HG02840 (cell line): ENCODE data around the gene FERD3L.

Experiments
- ATAC-seq: cut with Tn5 transposase; IDR thresholded peaks from one replicate; pipeline ENCODE4 v1.9.1; 2021; ENCODE audit warnings: mild to moderate bottlenecking, moderate library complexity, moderate number of reproducible peaks; ENCODE audit not compliant: unreplicated experiment, low FRiP score

The FERD3L gene

DNA sequence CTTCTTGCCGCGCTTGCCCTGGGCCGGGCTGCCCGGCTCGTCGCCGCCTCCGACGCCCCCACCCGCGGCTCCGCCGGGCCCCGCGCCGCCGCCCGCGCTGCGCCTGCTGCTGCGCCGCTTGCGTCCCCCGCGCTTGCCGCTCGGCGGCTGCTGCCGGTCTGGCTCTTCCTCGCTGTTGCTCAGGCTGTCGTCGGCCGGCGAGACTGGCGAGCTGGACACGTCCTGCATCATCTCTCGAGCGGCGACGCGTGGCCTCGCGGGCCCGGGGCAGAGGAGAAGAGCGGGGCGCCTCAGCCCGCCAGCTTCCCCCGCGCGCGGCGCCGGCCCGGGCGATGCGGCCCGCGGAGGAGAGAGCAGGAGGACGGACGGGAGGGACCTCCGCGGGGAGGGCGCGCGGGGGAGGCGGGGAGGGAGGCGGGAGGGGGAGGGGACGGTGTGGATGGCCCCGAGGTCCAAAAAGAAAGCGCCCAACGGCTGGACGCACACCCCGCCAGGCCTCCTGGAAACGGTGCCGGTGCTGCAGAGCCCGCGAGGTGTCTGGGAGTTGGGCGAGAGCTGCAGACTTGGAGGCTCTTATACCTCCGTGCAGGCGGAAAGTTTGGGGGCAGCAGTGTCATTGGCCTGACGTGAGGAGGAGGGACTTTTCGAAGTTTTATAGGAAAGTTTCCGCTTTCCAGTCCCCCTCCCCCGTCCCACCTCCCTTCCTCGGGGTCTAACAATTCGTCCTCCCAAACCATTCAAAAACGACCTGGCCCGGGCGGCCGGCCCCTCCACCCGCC is 27.9 kb downstream of the FERD3L start, which contains the start of gene TWIST1:
Gene TWIST1 (minus strand): TSS at position 546 of the 779 bp plus-strand sequence. CDS start 315 bp downstream, at position 231.
- ATAC-seq, result no peak

DNA sequence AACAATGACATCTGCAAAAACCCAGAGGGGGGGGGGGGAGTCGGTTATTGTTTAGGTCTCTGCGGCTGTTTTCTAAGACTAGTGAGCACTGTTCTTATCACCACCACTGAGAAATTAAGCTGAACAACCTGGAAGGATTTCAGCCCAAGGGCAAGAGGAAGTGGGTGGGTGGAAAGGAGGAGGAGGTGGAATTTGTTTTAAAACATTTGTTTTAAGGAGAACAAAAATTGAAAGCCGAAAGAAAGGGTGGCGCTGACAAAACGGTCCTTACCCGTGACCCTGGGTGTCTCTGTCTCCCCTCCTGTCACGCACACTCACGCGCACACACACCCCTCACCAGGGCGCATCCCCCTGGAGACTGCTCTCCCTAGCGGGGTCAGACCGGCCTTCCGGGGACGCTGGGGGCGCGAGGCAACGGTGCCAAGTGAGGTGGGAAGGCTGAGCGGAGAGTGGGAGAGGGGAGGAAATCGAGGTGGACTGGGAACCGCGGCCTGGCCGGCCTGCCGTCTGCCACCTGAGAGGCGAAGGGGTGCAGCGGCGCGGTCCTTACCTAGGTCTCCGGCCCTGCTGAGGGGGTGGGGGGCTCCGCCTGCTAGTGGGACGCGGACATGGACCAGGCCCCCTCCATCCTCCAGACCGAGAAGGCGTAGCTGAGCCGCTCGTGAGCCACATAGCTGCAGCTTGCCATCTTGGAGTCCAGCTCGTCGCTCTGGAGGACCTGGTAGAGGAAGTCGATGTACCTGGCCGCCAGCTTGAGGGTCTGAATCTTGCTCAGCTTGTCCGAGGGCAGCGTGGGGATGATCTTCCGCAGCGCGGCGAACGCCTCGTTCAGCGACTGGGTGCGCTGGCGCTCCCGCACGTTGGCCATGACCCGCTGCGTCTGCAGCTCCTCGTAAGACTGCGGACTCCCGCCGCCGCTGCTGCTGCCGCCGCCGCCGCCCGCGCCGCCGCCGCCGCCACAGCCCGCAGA is 28.8 kb downstream of the FERD3L start:
- ATAC-seq, result no peak

DNA sequence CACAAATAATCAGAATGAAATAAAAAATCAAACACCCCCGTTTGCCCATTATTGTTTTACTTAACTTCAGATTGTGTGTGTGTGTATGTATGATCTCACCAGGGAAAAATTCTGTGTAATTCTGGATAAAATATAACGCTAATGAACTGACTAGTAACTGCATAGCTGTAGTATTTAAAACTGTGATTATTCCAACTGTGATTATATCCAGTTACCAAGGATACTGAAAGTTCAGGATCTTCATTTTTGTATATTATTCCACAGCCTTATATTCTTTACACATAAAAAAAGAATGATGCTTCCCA is 30.7 kb downstream of the FERD3L start:
- no peak for ATAC-seq

DNA sequence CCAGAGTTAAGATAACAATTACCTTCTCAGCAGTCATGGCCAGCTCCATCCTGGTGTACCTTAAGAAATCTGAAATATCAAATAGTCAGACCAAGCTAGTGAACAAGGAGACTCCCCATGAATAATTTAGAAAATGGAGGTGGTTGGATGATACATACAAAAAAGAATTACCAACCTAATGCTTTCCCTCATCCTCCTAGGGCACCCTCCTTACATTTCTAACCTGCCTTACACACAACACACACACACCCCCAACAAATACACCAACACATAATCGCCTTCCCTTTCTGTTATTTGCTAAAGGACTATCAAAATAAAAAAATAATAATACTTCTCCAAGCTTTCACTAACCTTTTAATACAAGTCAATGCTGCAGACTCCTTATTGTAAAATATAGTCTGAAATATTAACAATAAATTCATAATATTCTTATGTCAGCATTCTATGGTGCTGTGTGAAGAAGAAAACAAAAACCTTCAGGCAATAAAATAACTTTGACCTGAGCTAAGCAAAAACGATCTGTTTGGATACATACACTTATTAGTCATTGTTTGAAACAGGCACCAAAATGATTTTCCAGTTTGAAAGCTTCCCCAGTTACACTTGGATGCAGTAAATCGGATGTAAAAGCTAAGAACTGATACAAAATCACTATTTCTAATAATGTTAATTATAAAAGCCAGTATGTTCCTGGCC is 31.2 kb downstream of the FERD3L start:
- no peak for ATAC-seq

DNA sequence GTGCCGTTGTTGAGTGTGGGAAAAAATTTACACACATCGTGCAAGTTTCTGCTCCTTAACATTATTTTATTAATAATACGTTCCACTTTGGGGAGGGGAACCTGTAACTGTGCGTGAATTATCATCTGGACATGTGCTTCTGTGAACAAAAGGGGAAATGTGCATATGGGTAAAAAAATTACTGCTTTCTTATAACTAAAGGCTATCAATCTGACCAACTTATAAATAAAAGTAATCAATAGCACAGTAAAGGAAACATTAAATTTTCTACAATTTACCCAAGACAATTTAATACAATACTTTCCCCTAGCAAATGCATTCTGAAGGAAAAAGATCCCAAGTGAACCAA is 32.2 kb downstream of the FERD3L start:
- ATAC-seq, result no peak

DNA sequence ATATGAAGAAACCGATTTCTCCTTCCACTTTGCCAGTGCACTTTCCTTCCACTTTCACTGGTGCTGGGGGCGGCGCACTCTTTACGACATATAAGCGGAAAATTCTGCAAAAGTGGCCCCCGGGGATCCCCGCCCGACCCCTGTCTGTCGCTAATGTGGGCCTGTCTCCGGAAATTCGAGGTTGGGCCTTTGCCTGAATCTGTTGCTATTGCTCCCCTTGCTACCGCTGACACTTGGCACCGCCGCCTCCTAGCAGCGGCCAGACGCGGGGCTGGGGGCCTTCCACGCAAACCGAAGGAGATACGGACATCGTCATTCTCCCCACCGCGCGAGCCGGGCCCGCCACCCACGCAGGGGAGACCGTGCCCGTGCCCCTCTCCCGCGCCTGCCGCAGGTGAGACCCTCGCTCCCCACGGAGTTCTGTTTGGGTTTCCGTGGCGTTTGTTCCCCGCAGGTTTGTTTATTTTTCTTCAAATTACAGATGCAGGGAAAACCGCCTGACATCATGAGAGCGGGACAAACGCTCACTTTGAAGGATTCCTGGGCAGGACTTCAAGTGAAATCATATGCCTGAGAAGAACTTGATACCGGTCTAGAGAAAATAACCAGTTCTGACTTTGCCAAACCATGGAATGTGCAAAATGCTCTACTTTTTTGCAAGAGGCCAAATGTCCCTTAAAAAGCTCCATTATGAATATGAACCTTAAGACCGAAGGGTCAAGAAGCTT is 32.8 kb downstream of the FERD3L start:
- ATAC-seq, result no peak

DNA sequence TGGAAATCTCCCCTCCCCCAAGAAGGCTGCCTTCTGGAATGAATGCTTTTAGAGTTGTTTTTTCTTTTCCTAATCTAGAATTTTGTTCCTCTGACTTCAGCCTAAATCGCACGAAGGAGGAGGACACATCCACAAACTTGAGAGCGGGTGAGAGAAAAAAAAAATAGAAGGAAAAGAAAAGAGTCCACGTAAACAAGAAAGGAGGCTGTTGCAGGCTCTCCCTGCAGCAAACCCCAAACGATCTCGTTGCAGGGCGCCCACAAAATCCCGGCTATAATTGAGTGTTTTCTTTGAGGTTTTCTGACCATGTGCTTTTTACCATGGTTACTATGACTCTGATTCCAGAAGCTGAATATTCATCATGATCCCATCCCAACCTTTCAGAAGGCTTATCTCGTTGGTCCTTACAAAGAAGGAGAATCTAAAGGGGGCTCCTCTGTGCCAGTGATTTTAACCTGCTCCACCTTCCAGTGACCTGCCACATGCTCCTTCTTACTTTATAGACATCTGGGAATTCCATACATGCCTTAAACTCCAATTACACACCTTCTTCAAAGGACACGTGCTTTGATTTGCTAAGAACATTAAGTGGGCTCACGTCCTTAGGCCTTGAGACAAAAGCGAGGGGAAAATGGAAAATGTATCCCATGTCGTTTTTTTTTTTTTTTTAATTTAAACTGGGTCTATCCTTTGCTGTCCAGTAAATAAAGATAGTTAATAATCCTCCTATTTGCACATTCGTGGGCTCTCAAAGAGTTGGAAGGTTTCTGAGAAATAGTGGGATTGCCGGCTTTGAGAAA is 33.5 kb downstream of the FERD3L start:
- no peak for ATAC-seq

DNA sequence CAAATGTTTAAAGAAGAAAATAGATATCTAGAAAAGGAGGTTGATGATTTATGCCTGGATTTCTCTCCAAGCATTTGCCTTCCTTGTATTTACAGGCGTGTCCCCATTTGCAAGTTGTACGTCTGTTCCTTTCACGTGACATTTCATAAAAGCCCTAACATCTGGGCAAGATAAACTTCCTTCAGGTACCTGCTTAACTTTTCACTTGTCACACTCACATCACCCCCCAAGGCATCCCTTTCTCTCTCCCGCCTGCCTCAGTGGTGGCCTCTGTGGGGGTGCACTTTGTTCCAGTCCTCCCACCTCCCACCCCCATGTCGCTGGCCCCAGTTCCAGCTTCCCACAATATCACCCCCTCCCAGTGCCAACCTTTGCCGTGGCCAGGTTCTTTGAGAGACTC is 34.4 kb downstream of the FERD3L start:
- ATAC-seq, result no peak

DNA sequence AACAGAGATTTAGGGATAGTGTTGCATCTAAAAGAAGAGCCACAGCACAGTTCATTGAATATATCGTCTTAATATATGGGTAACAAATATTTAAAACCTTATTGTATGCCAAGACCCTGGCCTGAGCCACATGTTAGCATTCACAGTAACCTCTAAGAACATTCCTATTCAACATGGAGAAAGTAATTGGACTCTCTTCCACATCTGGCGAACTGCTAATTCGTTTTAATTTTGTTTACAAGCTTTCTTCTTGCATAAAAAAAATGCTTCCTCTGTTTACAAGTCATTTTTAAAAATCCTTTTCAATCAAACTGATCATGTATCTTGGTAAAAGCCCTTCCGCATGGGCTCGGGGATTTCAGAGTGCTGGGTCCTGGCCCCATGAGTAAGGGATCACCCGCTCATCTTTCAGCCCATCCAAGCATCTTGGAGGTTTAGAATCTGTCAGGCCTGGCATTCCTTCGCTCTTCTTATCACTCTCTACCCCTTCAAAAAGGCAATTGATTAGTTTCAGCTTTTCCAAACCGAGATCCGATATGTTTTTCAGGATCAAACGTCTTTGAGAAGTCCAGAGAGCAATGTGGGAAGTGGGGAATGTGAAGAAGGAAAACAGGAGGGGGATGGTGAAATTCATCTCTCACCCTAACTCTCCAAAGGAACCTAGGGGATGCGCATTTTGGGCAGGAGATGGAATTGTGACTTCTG is 35.0 kb downstream of the FERD3L start:
- no peak for ATAC-seq

DNA sequence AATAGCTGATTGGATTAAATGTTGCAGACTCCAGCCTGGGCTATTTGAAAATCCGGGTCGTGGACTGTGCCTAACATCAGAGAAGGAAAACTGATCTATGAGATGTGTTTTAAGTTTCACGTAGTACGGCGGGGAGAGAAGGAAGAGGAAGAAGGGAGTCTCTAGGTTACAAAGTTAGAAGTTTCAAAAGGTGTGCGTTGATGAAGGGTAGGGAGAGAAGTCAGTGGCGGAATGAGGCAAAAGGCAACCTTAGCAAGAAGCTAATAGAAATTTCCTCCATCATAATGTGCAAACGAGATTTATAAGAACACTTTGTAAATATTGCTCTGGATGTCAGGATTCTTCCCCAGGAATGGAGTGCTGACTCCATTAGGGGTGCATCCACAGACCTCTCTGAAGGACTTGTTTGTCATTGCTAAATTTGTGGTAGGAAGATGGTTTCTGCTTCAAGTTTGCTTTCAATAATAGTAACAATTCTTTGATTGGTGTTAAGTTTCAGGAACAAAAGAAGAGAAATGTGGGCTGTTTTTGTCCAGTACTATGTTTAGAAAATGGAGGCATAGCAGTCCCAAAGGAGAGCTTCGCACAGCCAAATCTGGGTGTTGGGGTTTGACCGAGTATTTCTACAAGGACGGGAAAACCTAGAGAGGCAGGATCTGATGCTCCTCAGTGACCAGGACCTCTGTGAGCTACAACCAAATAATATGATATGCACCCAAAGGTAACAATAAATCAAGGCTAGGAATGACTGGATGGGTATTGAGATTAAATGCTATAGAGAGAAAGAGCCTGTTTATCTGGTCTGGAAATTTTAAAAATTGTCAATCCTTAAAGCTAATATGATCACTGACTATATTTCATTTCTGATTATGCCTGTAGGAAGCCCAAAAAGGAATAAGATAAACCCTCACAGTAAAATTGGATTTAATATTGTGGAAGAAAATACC is 35.9 kb downstream of the FERD3L start:
- ATAC-seq, result no peak

DNA sequence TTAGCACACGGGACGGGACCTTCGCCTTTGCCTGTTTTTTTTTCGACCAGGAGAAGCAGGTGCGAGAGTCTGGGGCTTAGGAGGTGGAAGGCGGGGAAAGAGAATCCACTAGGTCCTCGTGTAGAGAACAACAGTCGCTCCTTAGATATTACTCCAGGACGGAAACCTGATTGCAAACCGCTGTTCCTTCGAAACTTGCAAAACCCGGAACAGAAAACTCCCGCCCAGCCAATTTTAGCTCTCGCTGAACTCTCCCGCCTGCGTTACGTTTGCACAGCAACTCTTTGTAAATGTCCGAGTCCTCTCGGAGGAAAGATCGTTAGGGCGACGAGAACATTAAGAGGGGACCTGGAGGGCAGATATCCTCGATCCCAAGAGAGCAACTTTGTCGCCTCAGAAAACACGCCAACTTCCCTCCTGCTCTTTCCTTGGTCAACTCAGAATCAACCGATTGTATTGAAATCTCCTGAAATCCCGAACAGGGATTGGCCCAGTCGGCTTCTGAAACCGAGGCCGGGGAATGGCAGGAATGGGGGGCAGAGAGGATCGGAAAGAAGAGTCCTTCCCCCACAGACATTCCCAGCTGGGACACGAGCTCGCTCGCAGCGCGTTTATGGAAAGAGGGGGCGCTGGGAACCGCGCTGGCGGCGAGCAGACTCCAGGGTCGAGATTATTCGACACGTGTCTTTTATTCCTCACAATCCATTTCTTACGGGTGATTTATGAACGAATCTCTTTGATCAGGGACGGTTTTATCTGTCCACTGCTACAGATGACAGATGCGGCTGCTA is 37.7 kb downstream of the FERD3L start:
- ATAC-seq, result no peak

DNA sequence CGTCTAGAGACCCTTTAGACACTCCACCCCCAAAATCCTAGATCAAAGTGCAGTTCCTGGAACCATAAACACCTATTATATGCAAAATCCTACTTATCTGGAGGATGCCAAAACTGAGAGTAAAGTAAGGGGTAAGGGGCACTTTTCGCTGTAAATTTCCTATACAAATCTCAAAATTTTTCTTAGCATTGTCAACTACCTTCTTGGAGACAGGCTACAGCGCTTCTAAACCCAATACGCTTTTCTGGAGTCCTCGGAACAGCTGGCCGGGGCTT is 38.2 kb downstream of the FERD3L start:
- ATAC-seq, result no peak

DNA sequence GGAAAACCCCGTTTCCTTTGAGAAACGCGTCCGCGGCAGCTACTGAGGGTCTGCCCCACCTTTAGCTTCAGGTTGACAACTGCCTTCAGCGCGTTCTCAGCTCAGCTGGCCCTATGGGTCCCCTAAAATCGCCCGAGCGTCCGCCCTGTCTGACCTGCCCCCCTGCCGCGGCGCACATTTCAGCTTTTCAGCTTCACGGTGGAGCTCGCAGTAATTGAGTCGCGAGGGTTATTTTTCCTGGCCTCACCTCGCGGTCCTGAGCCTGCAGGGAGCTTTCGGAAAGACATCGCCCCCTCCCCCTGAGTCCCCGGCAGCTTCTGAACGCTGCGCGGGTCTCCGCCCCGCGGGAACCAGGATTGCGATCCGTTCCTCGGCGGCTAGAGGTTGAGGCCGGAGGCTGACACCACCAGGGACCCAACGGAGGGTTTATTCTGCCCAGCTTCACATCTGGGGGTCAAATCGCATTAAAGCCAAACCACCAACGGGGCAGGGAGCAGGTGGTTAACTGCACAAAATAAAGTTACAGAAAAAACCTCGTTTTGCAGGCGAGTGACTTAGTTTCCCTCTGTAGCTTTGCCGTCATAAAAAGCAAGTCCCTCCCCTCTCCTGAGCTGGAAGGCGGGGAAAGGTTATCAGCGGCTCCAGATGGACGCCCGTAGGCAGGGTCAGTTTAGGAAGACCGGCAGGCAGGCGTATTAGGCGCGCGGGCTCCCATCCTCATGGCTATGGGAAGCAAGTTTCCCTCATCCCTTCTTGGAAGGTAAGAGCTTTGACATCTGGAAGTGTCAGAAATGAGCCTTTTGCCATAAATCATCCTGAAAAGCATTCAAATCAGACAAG is 38.8 kb downstream of the FERD3L start:
- ATAC-seq, result no peak

DNA sequence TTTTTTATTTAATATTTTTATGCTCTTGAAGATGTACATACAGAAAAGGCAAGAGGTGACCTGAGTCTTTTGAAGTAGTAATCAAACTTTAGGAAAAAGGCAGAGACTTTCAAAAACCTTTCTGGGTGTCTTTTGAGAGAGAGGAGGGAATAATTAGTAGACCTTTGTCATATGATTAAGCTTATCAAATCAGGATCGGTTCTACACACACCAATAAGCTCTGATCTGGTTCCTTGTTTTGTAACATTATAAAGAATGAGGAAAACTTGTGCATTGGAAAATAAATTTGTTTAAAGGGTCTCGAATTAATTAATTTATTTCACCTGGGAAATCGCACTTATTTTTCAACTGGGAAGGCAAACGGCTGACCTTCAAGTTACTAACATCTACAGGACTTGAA is 39.7 kb downstream of the FERD3L start:
- ATAC-seq, result no peak

DNA sequence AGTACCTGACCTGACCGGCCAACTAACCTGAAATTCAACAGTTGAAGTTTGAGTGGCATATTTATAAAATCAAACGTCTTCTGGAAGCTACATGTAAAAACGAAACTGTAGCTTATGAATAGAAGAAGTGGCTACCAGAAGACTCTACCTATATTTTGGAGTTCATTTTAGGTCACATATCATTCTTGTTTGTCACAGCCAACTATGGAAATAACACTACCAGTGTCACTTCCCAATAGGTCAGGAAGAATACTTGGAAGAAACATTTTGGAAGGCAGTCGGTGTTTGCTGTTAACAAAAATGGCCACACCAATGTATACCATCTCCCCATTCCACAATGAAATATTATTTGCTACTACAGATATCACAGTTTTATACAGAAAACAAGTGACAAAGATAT is 40.4 kb downstream of the FERD3L start:
- ATAC-seq, result no peak

DNA sequence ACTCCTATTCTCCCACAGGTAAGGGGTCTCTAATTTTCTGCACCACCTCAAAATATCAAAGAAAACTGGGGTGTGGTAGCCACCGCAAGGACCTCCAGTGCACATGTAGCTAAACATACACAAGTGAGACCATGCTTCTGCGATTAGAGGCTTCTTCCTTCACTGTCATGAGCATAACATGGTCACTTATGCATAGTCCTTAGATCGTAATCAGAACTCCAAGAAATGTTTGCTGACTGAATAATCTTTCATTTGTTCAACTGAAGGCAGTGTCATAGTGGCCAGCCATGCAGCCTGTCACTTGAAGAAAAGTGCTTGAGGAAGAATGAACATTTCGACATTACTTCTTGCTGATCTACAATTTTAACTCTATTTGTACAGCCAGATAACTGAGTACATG is 42.3 kb downstream of the FERD3L start:
- no peak for ATAC-seq

DNA sequence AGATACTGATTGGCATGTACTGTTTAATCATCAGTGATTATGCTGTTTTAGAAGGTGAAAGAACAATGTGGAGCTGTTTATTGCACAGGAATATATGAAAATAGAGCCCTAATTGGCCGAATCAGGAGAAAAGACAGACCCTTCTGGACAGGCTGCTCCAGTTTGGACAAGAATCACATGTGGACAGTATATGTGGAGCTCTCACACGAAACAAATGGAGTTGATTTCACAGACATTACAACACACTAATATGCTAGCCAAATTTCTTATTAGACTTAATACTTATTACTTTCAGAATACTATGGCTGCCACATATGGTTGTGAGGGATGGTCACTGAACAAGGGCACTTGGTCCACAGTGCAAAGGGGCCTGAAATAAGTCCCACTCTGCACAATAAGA is 43.3 kb downstream of the FERD3L start:
- no peak for ATAC-seq
